ENCODE data around the gene ZSCAN9. TPM values are rescaled to one million over a fixed set of nuclear protein-coding genes. Genes with fewer than 3 reads are reported as not detected.

The ZSCAN9 gene
- total and polyA plus RNA-seq, 2 of the 13 experiments (the other 11 are each of a cell fraction or from before 2014, with no cell fraction given): 14.6 to 17.8 TPM

- no peak for ATAC-seq
- Histone ChIP-seq H2AFZ (ENCODE audit: low read length) (no peak overlapping the region), H3K27me3 (ENCODE audit: control insufficient read depth in 1 of 2, insufficient read depth in 2 of 2, low read length in 2 of 2) (peaks cover 8 to 27% of the 10 kb centered on the region in 2 experiments), H3K4me1 (ENCODE audit: insufficient read depth, low read length) (peaks cover 13% of the 10 kb centered on the region), H3K4me2 (ENCODE audit: low read depth, low read length) (no peak overlapping the region), H3K36me3 (replicated peaks in 1 of 2; ENCODE audit: control insufficient read depth in 1 of 2, insufficient read depth in 2 of 2, low read length in 2 of 2) (no peaks in the 10 kb centered on the region), H3K9ac (ENCODE audit: insufficient read depth, low read depth, low read length) (no peak overlapping the region), H3K79me2 (ENCODE audit: insufficient read depth, low read length) (no peaks in the 10 kb centered on the region), H3K9me3 (ENCODE audit: low read length) (no peaks in the 10 kb centered on the region), H3K4me3 (replicated peaks in 1 of 3; ENCODE audit: insufficient read depth in 1 of 3, low read depth in 2 of 3, low read length in 3 of 3) (no peak overlapping the region), H4K20me1 (ENCODE audit: insufficient read depth, low read length) (no peaks in the 10 kb centered on the region), H3K27ac (ENCODE audit: extremely low read length, insufficient read depth, low read length) (no peak overlapping the region)
- POLR2A ChIA-PET: no interaction called here
- DNase-seq (ENCODE audit: low spot score): no peak
- BruUV-seq (replicated peaks): no TSS peak
- in situ Hi-C loops (cut with HindIII; ENCODE audit: extremely low pct_ligation_motif_present, low pct_unique_long_range_greater_than_20kb): no loop called here
- WGBS (ENCODE audit: low lambda C conversion rate): 33% methylated on average over 4 of the region's 4 CpGs
- intact Hi-C loops (cut with micrococcal nuclease; ENCODE audit: unreplicated experiment): no loop called here
- CTCF ChIA-PET (ENCODE audit: low intra/inter-chr PET ratio, low total read pairs): no interaction called here
- TF ChIP-seq NCOR1 (IDR thresholded peaks at IDR 0.05; ENCODE audit: borderline replicate concordance, low read length) (no peak), KLF16 (CRISPR knock-in tag; IDR thresholded peaks at IDR 0.05) (no peak), ZNF646 (CRISPR knock-in tag; IDR thresholded peaks at IDR 0.05) (no peak)
- no peak for FAIRE-seq
These were observed 21.9 kb upstream of the ZSCAN9 start for GRCh38 chr6:28203201-28203600.
